OCI-M1 (cell line): ENCODE results near the gene RSPO1.
"Not testable (repeated sequence)": the region's sequence is repeated elsewhere in the genome, so short reads cannot be mapped to it uniquely, and the experiment has no call there.

Experiments used
- DNase-seq: peaks from one replicate; lab custom pipeline; 2025; lab: John Stamatoyannopoulos, UW

Gene RSPO1

GRCh38 chr1:37616330-37616729 is 18.4 kb downstream of the RSPO1 start:
- DNase-seq = no peak

GRCh38 chr1:37614105-37614504 is 20.6 kb downstream of the RSPO1 start:
- no peak for DNase-seq

GRCh38 chr1:37612186-37612585 is 22.5 kb downstream of the RSPO1 start:
- no peak for DNase-seq

- DNase-seq = no peak
Observed at GRCh38 chr1:37609994-37610393, 24.7 kb downstream of the RSPO1 start.

- DNase-seq = peak; percentile 21
Observed at GRCh38 chr1:37609002-37609401, 25.7 kb downstream of the RSPO1 start.

GRCh38 chr1:37606481-37607263 is 28.0 kb downstream of the RSPO1 start:
- DNase-seq = peak; percentile 11

GRCh38 chr1:37605806-37606474 is 28.8 kb downstream of the RSPO1 start:
- DNase-seq = no peak

- DNase-seq = no peak
Observed at GRCh38 chr1:37605061-37605650, 29.5 kb downstream of the RSPO1 start.

- peak; percentile 69 for DNase-seq
Observed at GRCh38 chr1:37602750-37603694, 31.7 kb downstream of the RSPO1 start.

GRCh38 chr1:37601441-37601840 is 33.3 kb downstream of the RSPO1 start:
- no peak for DNase-seq

GRCh38 chr1:37599940-37600339 is 34.8 kb downstream of the RSPO1 start:
- no peak for DNase-seq

GRCh38 chr1:37596182-37596667 is 38.5 kb downstream of the RSPO1 start:
- DNase-seq = no peak

GRCh38 chr1:37595440-37596181 is 39.1 kb downstream of the RSPO1 start, which contains the start of gene GNL2:
GNL2 (minus strand) TSS chr1:37595937; CDS start chr1:37595822, 115 bp downstream.
- peak; percentile 97 for DNase-seq

- DNase-seq = no peak
Observed at GRCh38 chr1:37593726-37594125, 41.0 kb downstream of the RSPO1 start.

- DNase-seq = no peak
Observed at GRCh38 chr1:37588939-37589338, 45.8 kb downstream of the RSPO1 start.

GRCh38 chr1:37584544-37584943 is 50.1 kb downstream of the RSPO1 start:
- not testable (repeated sequence) for DNase-seq

- DNase-seq = no peak
Observed at GRCh38 chr1:37575692-37576091, 59.0 kb downstream of the RSPO1 start.

GRCh38 chr1:37574834-37575480 is 59.7 kb downstream of the RSPO1 start:
- no peak for DNase-seq

- DNase-seq = no peak
Observed at GRCh38 chr1:37570528-37571334, 64.0 kb downstream of the RSPO1 start.

- no peak for DNase-seq
Observed at GRCh38 chr1:37567023-37567422, 67.7 kb downstream of the RSPO1 start.
